Measurements from ENCODE around the gene TNN.

- TF ChIP-seq CTCF (conservative IDR thresholded peaks at IDR 0.05 in 1 of 2, IDR thresholded peaks at IDR 0.05 in 1 of 2; ENCODE audit: low read depth in 1 of 2, low read length in 2 of 2), result peak; percentile 90
- TF ChIP-seq EZH2 (IDR thresholded peaks at IDR 0.05; ENCODE audit: low read length, missing control alignments), result no peak
Measured at GRCh38 chr1:175152006-175152652, 84.5 kb downstream of the TNN start.
